NCI-H748 (cell line): Measurements from ENCODE around the gene SDK2.
A peak's percentile ranks its signal among the peaks of the same experiment; 100 is the strongest.
"Not testable (repeated sequence)": the region's sequence is repeated elsewhere in the genome, so short reads cannot be mapped to it uniquely, and the experiment has no call there.

Source experiments
- DNase-seq: peaks from one replicate; lab custom pipeline; 2025; ENCODE audit not compliant: unreplicated experiment; lab: John Stamatoyannopoulos, UW

SDK2 gene

GRCh38 chr17:73334771-73335513 lies 309.3 kb downstream of the SDK2 start:
- DNase-seq = no peak

- not testable (repeated sequence) for DNase-seq
These were observed 310.8 kb downstream of the SDK2 start for GRCh38 chr17:73333445-73333844.

GRCh38 chr17:73331060-73331459 lies 313.2 kb downstream of the SDK2 start:
- DNase-seq = no peak

DNA sequence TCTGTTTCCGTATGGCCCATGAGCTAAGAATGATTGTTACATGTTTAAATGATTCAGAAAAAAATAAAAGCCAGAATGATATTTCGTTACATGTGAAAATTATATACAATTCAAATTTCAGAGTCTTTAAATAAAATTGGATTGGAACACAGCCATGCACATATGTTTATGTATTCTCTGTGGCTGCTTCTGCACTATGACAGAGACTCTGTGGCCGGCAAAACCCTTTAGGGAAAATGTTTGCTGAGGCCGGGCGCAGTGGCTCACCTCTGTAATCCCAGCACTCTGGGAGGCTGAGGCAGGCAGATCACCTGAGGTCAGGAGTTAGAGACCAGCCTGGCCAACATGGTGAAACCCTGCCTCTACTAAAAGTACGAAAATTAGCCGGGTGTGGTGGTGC lies 316.6 kb downstream of the SDK2 start:
- DNase-seq = no peak

DNA sequence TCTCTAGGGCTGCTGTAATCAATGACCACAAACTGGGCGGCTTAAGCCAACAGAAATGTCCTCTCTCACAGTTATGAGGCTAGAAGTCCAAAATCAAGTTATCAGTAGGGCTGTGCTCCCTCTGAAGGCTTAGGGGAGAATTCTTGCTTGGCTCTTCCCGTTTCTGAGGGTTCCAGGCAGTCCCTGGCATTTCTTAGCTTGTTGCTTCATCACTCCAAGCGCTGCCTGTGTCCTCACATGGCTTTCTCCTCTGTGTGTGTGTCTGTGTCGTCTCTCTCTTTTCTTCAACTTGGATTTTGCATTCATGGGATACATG lies 318.8 kb downstream of the SDK2 start:
- no peak for DNase-seq

- DNase-seq = no peak
These were observed 319.3 kb downstream of the SDK2 start for GRCh38 chr17:73324711-73325526.

GRCh38 chr17:73324160-73324475 lies 320.1 kb downstream of the SDK2 start:
- no peak for DNase-seq

DNA sequence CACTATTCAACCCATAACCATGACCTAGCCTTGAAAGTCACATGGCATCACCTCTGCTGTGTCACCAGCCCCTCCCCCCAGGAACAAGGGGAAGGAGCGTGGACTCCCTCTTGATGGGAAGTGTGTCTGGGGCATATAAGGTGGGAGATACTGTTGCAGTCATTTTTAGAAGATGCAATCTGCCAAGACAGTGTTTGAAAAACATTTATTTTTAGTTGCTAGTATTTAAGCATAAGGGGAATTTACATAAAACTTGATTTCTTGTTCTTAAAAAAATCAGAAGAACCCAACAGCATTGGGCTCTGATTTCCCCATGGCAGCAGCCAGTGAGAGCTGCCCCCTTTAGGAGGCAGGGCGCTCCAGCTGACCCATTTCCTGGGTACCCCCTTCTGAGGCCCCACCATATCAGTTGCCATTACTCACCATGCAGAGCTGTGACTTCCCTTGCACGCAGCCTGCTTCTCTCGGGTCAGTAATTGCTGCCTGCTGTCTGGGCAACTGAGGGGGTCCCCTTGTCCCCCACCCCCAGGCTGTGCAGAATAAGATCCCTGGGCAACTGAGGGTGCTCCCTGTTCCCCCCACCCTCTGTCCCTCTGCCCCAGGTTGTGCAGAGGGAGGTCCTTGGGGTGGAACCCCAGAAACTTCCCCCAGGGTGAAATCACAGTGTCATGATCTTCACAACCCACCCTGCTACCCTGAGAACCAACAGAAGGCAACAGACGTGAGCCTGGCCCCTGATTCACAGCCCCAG lies 320.7 kb downstream of the SDK2 start:
- no peak for DNase-seq

- no peak for DNase-seq
These were observed 323.5 kb downstream of the SDK2 start for GRCh38 chr17:73320601-73321264.

GRCh38 chr17:73319766-73320165 lies 324.5 kb downstream of the SDK2 start:
- DNase-seq = no peak

DNA sequence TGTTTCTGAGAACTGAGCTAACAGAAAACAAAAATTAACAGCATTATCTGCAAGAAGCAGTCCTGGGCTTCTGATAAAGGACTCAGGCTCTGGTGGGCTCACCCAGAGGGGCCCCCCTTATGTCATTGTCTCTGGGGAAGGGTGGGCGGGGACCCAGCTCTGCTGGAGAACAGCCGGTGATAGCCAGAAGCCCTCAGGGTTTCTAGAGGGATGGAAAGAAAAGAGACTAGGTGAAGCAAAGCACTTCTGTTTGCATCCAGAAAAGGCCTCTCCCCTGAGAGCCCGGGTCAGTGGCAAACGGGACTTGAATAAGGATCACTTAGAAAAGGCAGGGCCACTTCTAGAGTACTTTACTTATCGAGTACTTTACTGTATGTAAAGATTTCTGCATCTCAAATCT lies 325.4 kb downstream of the SDK2 start:
- DNase-seq = no peak

DNA sequence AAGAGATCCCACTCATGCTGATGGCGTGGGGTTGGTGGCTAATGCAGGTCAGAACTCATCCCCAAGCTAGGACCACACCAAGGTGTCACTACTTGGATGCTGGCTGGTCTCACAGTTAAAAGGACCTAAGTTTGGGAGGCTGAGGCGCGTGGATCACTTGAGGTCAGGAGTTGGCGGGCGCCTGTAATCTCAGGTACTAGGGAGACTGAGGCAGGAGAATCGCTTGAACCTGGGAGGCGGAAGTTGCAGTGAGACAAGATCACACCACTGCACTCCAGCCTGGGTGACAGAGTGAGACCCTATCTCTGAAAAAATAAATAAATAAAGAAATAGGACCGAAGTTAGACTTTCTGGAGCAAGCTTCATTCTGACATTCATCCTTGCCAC lies 325.8 kb downstream of the SDK2 start:
- DNase-seq = no peak

DNA sequence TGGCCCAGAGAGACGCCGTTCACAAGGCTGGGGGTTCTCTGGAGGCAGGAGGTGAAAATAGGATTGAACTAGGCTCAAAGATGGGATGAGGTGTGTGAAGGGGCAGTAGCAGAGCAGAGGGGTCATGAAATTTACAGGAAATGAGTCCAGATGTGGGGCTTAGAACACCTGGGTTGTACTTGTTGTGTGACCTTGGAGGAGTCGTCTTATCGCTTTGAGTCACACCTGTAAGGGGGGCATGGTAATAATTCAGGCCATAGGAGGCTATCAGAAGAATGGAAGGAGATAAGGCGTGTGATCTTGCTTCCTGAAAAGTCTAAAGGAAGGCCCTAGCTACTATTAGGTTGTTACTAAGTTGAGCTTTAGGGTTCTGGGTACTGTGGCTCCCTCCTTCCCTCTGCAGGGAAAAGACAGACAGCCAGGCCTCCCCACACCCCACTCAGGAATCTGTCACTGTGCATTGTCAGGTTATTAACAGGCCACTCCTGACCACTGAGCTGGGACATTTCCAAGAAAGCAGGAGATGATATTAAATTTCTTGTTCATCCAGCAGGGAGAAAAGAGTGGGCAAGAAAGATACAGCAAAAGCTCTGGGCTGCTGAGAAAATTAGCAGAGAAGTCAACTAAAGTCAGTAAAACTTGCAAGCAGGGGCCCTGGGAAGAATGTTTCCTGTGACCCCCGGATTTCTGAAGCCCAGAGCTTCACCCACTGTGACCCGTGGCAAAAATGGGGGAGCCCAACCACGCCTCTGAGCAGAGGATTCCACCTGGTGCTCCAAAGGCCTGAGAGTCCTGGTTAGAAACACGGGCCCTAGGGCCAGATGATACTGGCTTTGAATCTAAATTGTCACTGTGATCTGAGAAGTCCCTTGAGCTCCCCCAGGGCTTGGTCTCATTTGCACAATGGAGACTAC lies 326.5 kb downstream of the SDK2 start:
- DNase-seq = no peak

- no peak for DNase-seq
These were observed 327.2 kb downstream of the SDK2 start for GRCh38 chr17:73316919-73317505.

GRCh38 chr17:73315471-73315870 lies 328.8 kb downstream of the SDK2 start:
- no peak for DNase-seq

- DNase-seq = no peak
These were observed 330.6 kb downstream of the SDK2 start for GRCh38 chr17:73313526-73314127.

DNA sequence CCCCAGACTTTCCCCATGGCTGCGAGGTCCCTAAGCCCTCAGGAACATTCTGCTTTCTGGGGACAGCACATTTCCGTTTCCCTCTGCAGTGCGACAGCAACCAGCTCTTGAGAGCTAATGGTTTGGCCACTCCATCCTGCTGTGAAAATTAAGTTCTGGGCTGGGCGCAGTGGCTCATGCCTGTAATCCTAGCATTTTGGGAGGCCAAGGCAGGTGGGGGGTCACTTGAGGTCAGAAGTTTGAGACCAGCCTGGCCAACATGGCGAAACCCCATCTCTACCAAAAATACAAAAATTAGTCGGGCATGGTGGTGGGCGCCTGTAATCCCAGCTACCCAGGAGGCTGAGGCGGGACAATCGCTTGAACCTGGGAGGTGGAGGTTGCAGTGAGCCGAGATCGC lies 331.4 kb downstream of the SDK2 start:
- not testable (repeated sequence) for DNase-seq

GRCh38 chr17:73311781-73312641 lies 332.2 kb downstream of the SDK2 start, which contains the start of gene CDC42EP4:
TSS of gene CDC42EP4 (minus strand) at chr17:73312001. CDS start at chr17:73286500, 25,501 bp downstream.
- DNase-seq = peak; percentile 86

- DNase-seq = peak; percentile 59
These were observed 332.8 kb downstream of the SDK2 start for GRCh38 chr17:73311428-73311780.
